ENCODE results near the gene CBLN3. TPM values are rescaled to one million over a fixed set of nuclear protein-coding genes. Genes with fewer than 3 reads are reported as not detected.
A peak's percentile ranks its signal among the peaks of the same experiment; 100 is the strongest.

Gene CBLN3
- total RNA-seq, 1 donor from 2014 or later: 1.9 TPM

- peaks cover 21% of the 10 kb centered on the region for H3K4me1 Mint-ChIP-seq (ENCODE audit: low read depth)
- H3K4me3 Mint-ChIP-seq (ENCODE audit: low read depth): no peak overlapping the region
- H3K27ac Mint-ChIP-seq: no peak overlapping the region
- no peaks in the 10 kb centered on the region for H3K9me3 Mint-ChIP-seq (ENCODE audit: low read depth)
- H3K27me3 Mint-ChIP-seq: no peaks in the 10 kb centered on the region
- no peak for DNase-seq (ENCODE audit: low spot score, unreplicated experiment)
- TF ChIP-seq CTCF (IDR thresholded peaks at IDR 0.05; ENCODE audit: unreplicated experiment): no peak
- H3K36me3 Mint-ChIP-seq (ENCODE audit: insufficient read depth): peaks cover 18% of the 10 kb centered on the region
These were observed 8.2 kb upstream of the CBLN3 start for GRCh38 chr14:24437736-24438067.

- Mint-ChIP-seq H3K27me3 (no peaks in the 10 kb centered on the region), H3K4me1 (ENCODE audit: low read depth) (peaks cover 21% of the 10 kb centered on the region), H3K36me3 (ENCODE audit: insufficient read depth) (peaks cover 18% of the 10 kb centered on the region), H3K4me3 (ENCODE audit: low read depth) (no peak overlapping the region), H3K27ac (no peak overlapping the region), H3K9me3 (ENCODE audit: low read depth) (no peaks in the 10 kb centered on the region)
- no peak for TF ChIP-seq CTCF (IDR thresholded peaks at IDR 0.05; ENCODE audit: unreplicated experiment)
- DNase-seq (ENCODE audit: low spot score, unreplicated experiment): no peak
These were observed 7.7 kb upstream of the CBLN3 start for GRCh38 chr14:24437020-24437735.

- peaks cover 20% of the 10 kb centered on the region for H3K4me1 Mint-ChIP-seq (ENCODE audit: low read depth)
- TF ChIP-seq CTCF (IDR thresholded peaks at IDR 0.05; ENCODE audit: unreplicated experiment): peak; percentile 72
- no peak overlapping the region for H3K27ac Mint-ChIP-seq
- H3K36me3 Mint-ChIP-seq (ENCODE audit: insufficient read depth): peaks cover 20% of the 10 kb centered on the region
- H3K4me3 Mint-ChIP-seq (ENCODE audit: low read depth): no peak overlapping the region
- DNase-seq (ENCODE audit: low spot score, unreplicated experiment): no peak
- H3K27me3 Mint-ChIP-seq: no peaks in the 10 kb centered on the region
- no peaks in the 10 kb centered on the region for H3K9me3 Mint-ChIP-seq (ENCODE audit: low read depth)
These were observed 7.0 kb upstream of the CBLN3 start for GRCh38 chr14:24436355-24437019.

- no peak overlapping the region for H3K27ac Mint-ChIP-seq
- DNase-seq (ENCODE audit: low spot score, unreplicated experiment): no peak
- H3K9me3 Mint-ChIP-seq (ENCODE audit: low read depth): no peaks in the 10 kb centered on the region
- H3K27me3 Mint-ChIP-seq: no peaks in the 10 kb centered on the region
- peaks cover 23% of the 10 kb centered on the region for H3K4me1 Mint-ChIP-seq (ENCODE audit: low read depth)
- peaks cover 20% of the 10 kb centered on the region for H3K36me3 Mint-ChIP-seq (ENCODE audit: insufficient read depth)
- no peak for TF ChIP-seq CTCF (IDR thresholded peaks at IDR 0.05; ENCODE audit: unreplicated experiment)
- no peak overlapping the region for H3K4me3 Mint-ChIP-seq (ENCODE audit: low read depth)
These were observed 6.5 kb upstream of the CBLN3 start for GRCh38 chr14:24435998-24436354.

GRCh38 chr14:24435192-24435810 lies 5.8 kb upstream of the CBLN3 start:
- H3K4me3 Mint-ChIP-seq (ENCODE audit: low read depth): no peak overlapping the region

More at GRCh38 chr14:24435192-24435810, 5.8 kb upstream of the CBLN3 start:
- Mint-ChIP-seq H3K27ac (no peak overlapping the region), H3K4me1 (ENCODE audit: low read depth) (peaks cover 23% of the 10 kb centered on the region), H3K9me3 (ENCODE audit: low read depth) (no peaks in the 10 kb centered on the region), H3K36me3 (ENCODE audit: insufficient read depth) (peaks cover 18% of the 10 kb centered on the region), H3K27me3 (no peaks in the 10 kb centered on the region)
- TF ChIP-seq CTCF (IDR thresholded peaks at IDR 0.05; ENCODE audit: unreplicated experiment): no peak
- DNase-seq (ENCODE audit: low spot score, unreplicated experiment): no peak
